Brain microvascular endothelial cell (primary cell): ENCODE data around the gene FANCG.

Experiments
- DNase-seq: peaks from one replicate; pipeline ENCODE4 v3.0.0-alpha.2; 2020
- H3K27ac ChIP-seq: fragments of 250-450 bp; sonication (Bioruptor Pico); 2 replicates; pipeline ENCODE4 v1.5.1; 2020; ENCODE audit warnings: mild to moderate bottlenecking, moderate library complexity
- H3K27me3 ChIP-seq: fragments of 250-450 bp; sonication (Bioruptor Pico); replicated peaks from 2 replicates; pipeline ENCODE4 v1.5.1; 2020; ENCODE audit warnings: mild to moderate bottlenecking
- H3K36me3 ChIP-seq: fragments of 250-450 bp; sonication (Bioruptor Pico); replicated peaks from 2 replicates; pipeline ENCODE4 v1.5.1; 2020; ENCODE audit warnings: mild to moderate bottlenecking
- H3K4me3 ChIP-seq: 2 replicates; pipeline ENCODE4 v1.5.1; 2011; ENCODE audit warnings: low read depth, mild to moderate bottlenecking, control low read depth, low read length, moderate library complexity
- in situ Hi-C: cut with HindIII; loops from 2 replicates; pipeline ENCODE4 v1.10.0; 2017; ENCODE audit warnings: low sequenced_read_pairs, low pct_ligation_motif_present
- TF ChIP-seq, protein P1 (sequence below): IDR thresholded peaks from 2 replicates; pipeline ENCODE4 v1.5.1; 2011; ENCODE audit warnings: low read depth, mild to moderate bottlenecking, moderate library complexity, low read length, control low read depth, inconsistent platforms; ENCODE audit errors: missing control alignments

Gene FANCG

GRCh38 chr9:35028341-35028740 lies 51.4 kb downstream of the FANCG start:
- TF ChIP-seq, protein P1, sequence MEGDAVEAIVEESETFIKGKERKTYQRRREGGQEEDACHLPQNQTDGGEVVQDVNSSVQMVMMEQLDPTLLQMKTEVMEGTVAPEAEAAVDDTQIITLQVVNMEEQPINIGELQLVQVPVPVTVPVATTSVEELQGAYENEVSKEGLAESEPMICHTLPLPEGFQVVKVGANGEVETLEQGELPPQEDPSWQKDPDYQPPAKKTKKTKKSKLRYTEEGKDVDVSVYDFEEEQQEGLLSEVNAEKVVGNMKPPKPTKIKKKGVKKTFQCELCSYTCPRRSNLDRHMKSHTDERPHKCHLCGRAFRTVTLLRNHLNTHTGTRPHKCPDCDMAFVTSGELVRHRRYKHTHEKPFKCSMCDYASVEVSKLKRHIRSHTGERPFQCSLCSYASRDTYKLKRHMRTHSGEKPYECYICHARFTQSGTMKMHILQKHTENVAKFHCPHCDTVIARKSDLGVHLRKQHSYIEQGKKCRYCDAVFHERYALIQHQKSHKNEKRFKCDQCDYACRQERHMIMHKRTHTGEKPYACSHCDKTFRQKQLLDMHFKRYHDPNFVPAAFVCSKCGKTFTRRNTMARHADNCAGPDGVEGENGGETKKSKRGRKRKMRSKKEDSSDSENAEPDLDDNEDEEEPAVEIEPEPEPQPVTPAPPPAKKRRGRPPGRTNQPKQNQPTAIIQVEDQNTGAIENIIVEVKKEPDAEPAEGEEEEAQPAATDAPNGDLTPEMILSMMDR, result no peak
- no peaks in the 10 kb centered on the region for H3K27me3 ChIP-seq
- DNase-seq, result no peak
- H3K27ac ChIP-seq, result no peak overlapping the region
- H3K36me3 ChIP-seq, result no peaks in the 10 kb centered on the region
- in situ Hi-C loops, result no loop called here
- no peak overlapping the region for H3K4me3 ChIP-seq

GRCh38 chr9:35027860-35028259 lies 51.9 kb downstream of the FANCG start:
- H3K36me3 ChIP-seq, result no peaks in the 10 kb centered on the region
- no peak for DNase-seq
- TF ChIP-seq, protein P1, result no peak
- no peak overlapping the region for H3K4me3 ChIP-seq
- in situ Hi-C loops, result no loop called here
- no peaks in the 10 kb centered on the region for H3K27me3 ChIP-seq
- H3K27ac ChIP-seq, result no peak overlapping the region

DNA sequence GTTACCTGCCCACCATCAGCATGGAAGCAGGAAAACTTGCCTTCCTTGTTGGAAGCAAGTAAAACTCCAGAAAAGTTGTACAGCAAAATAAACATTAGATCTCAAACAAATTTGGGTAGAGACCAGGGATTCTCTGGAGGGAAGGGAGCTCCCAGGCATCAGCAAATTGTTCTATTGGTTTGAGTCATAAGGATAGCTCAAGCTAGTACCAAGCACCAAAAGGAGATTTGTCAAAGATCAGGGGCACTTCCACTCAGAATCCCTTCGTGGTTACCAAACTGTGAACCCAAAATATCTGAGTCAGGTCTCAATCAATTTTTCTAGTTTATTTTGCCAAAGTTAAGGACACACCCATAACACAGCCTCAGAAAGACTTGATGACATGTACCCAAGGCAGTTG lies 52.4 kb downstream of the FANCG start:
- TF ChIP-seq, protein P1, result no peak
- in situ Hi-C loops, result no loop called here
- H3K27me3 ChIP-seq, result no peaks in the 10 kb centered on the region
- DNase-seq, result no peak
- peak overlapping the region; percentile 49 for H3K27ac ChIP-seq
- H3K4me3 ChIP-seq, result no peak overlapping the region
- H3K36me3 ChIP-seq, result no peaks in the 10 kb centered on the region

DNA sequence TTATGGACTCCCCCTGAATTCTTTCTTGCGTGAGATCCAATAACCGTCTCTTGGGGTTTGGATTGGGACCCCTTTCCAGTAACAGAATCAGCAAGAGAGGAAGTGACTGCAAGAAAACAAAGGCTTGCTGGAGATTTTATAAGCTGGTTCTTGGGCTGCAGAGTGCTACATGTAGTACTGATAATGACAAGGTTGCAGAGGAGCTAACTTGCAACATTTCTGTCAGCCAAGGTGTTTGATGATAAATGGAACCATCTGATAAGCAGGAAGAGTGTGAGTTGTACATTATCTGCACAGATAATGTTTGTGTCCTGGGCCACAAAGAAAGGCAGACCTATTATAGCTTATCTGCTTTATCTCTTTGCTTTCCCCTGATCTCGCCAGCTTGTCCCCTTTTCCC lies 53.1 kb downstream of the FANCG start:
- TF ChIP-seq, protein P1, result no peak
- Histone ChIP-seq H3K4me3 (no peak overlapping the region), H3K27me3 (no peaks in the 10 kb centered on the region), H3K36me3 (no peaks in the 10 kb centered on the region), H3K27ac (peak overlapping the region; percentile 49)
- no peak for DNase-seq
- in situ Hi-C loops, result no loop called here
